HepG2 (cell line): ENCODE results near the gene ANKRD6. TPM values are rescaled to one million over a fixed set of nuclear protein-coding genes. Genes with fewer than 3 reads are reported as not detected.

Experiments
- ATAC-seq: fragments of 200-7000 bp; cut with Tn5 transposase; 3 replicates; pipeline ENCODE4 v1.9.1; 2020; ENCODE audit warnings: mild to moderate bottlenecking, moderate library complexity
- BruUV-seq: library from RNA; stranded (reverse); fragments of 400-500 nt; replicated peaks from 2 replicates; lab custom pipeline; 2021; lab: Mats Ljungman, UMichigan
- CTCF ChIA-PET: fragments of 300-600 bp; formaldehyde crosslinking; extraction: SDS; loops from one replicate; lab custom pipeline; 2021; ENCODE audit warnings: low total read pairs, inconsistent platforms, low intra/inter-chr PET ratio; lab: Yijun Ruan, JAX
- POLR2A ChIA-PET: fragments of 350-600 bp; sonication (Branson Sonifier 250); formaldehyde crosslinking; loops from one replicate; lab custom pipeline; 2020; ENCODE audit warnings: antibody characterized with exemption, inconsistent platforms; lab: Yijun Ruan, JAX
- DNase-seq: peaks from one replicate; pipeline ENCODE4 v3.0.0-alpha.2; 2015; ENCODE audit warnings: low spot score
- FAIRE-seq: peaks from 3 replicates; lab custom pipeline; 2011; peaks lifted over from hg19 to GRCh38; lab: Jason Lieb, UNC
- H2AFZ ChIP-seq: one replicate; pipeline ENCODE4 v1.6.1; 2011; ENCODE audit warnings: low read length, inconsistent platforms
- H3K27ac ChIP-seq: fragments of 300-600 bp; 3 replicates; pipeline ENCODE4 v1.8.0; 2011; ENCODE audit warnings: mixed run types, mild to moderate bottlenecking, mixed read lengths, low read length, inconsistent platforms; ENCODE audit not compliant: insufficient read depth; ENCODE audit errors: extremely low read length
- H3K27me3 ChIP-seq, 2 experiments: fragments of 200-600 bp in 1 of 2; 2 replicates in 1 of 2; 3 replicates in 1 of 2; pipeline versions ENCODE4 v1.6.0 to v1.8.0; 2011; ENCODE audit warnings: low read length in 2 of 2, mild to moderate bottlenecking in 2 of 2, moderate library complexity in 2 of 2, inconsistent platforms in 1 of 2; ENCODE audit not compliant: insufficient read depth in 2 of 2, control insufficient read depth in 1 of 2
- H3K36me3 ChIP-seq, 2 experiments: fragments of 200-600 bp in 1 of 2; replicated peaks in 1 of 2; 2 replicates in 1 of 2; 3 replicates in 1 of 2; pipeline versions ENCODE4 v1.5.1 to v1.8.0; 2011; ENCODE audit warnings: low read length in 2 of 2, inconsistent platforms in 1 of 2; ENCODE audit not compliant: insufficient read depth in 2 of 2, control insufficient read depth in 1 of 2
- H3K4me1 ChIP-seq: 2 replicates; pipeline ENCODE4 v1.5.1; 2012; ENCODE audit warnings: low read length, inconsistent platforms; ENCODE audit not compliant: insufficient read depth
- H3K4me2 ChIP-seq: 2 replicates; pipeline ENCODE4 v1.6.0; 2011; ENCODE audit warnings: low read depth, low read length, inconsistent platforms
- H3K4me3 ChIP-seq, 3 experiments: fragments of 200-600 bp in 1 of 3; sonication (generic), shearing (Covaris generic) in 1 of 3; replicated peaks in 1 of 3; 2 replicates each; pipeline ENCODE4 v1.5.1; 2011 to 2016; ENCODE audit warnings: low read length in 3 of 3, inconsistent platforms in 2 of 3, low read depth in 2 of 3, mild to moderate bottlenecking in 2 of 3, control low read depth in 1 of 3, mixed read lengths in 1 of 3; ENCODE audit not compliant: insufficient read depth in 1 of 3
- H3K79me2 ChIP-seq: one replicate; pipeline ENCODE4 v1.6.1; 2011; ENCODE audit warnings: low read length, inconsistent platforms; ENCODE audit not compliant: insufficient read depth
- H3K9ac ChIP-seq: 2 replicates; pipeline ENCODE4 v1.6.0; 2011; ENCODE audit warnings: mild to moderate bottlenecking, low read depth, low read length, inconsistent platforms; ENCODE audit not compliant: insufficient read depth
- H3K9me3 ChIP-seq: 2 replicates; pipeline ENCODE4 v1.5.1; 2012; ENCODE audit warnings: mild to moderate bottlenecking, low read length
- H4K20me1 ChIP-seq: 2 replicates; pipeline ENCODE4 v1.6.0; 2011; ENCODE audit warnings: inconsistent platforms, mild to moderate bottlenecking, low read length, moderate library complexity; ENCODE audit not compliant: insufficient read depth
- FOSL2 ChIP-seq: sonication (generic); formaldehyde crosslinking; IDR thresholded peaks from 2 replicates; pipeline ENCODE4 v1.4.0; 2020; ENCODE audit warnings: missing genetic modification reagents
- FOXC1 ChIP-seq: sonication (generic); formaldehyde crosslinking; IDR thresholded peaks from 2 replicates; pipeline ENCODE4 v1.8.0; 2022; ENCODE audit warnings: mild to moderate bottlenecking, missing genetic modification reagents, borderline replicate concordance
- HMG20B ChIP-seq: conservative IDR thresholded peaks from 2 replicates; pipeline ENCODE4 v1.6.1; 2016; ENCODE audit warnings: missing genetic modification reagents, missing compliant biosample characterization
- PAF1 ChIP-seq: IDR thresholded peaks from 2 replicates; pipeline ENCODE4 v1.6.1; 2016; ENCODE audit warnings: missing genetic modification reagents, missing compliant biosample characterization
- SP4 ChIP-seq: sonication (generic); formaldehyde crosslinking; IDR thresholded peaks from 2 replicates; pipeline ENCODE4 v1.8.1; 2023; ENCODE audit warnings: mild to moderate bottlenecking, missing genetic modification reagents
- STAG1 ChIP-seq: sonication (generic); formaldehyde crosslinking; IDR thresholded peaks from 2 replicates; pipeline ENCODE4 v1.4.0; 2020; ENCODE audit warnings: missing genetic modification reagents
- WGBS: methylation state at CpG from one replicate; pipeline ENCODE4 v1.1.6; 2017; ENCODE audit warnings: low lambda C conversion rate; 5-methylcytosine and 5-hydroxymethylcytosine counted together
- in situ Hi-C: cut with HindIII; loops from 2 replicates; pipeline ENCODE4 v1.10.0; 2017; ENCODE audit warnings: low pct_unique_long_range_greater_than_20kb; ENCODE audit not compliant: extremely low pct_ligation_motif_present
- intact Hi-C: fragments of 100-400 bp; cut with micrococcal nuclease; formaldehyde crosslinking; loops from one replicate; pipeline ENCODE4 v1.10.0; 2022; ENCODE audit not compliant: unreplicated experiment
- polyA plus RNA-seq, 8 experiments: library from polyadenylated mRNA; depleted of rRNA in 3 of 8; stranded (reverse) in 7 of 8; unstranded in 1 of 8; fragments of >200 nt; fragmentation: Illumina TruSeq in 4 of 8; extraction: Trizol in 4 of 8; gene quantifications; 2 replicates each; pipeline versions ENCODE4 v1.2.1 to v1.2.3, GENCODE V29; 2011 to 2016; ENCODE audit warnings: low read depth in 4 of 8, missing spikeins in 1 of 8, mixed read lengths in 1 of 8; ENCODE audit not compliant: insufficient read depth in 1 of 8
- total RNA-seq, 5 experiments: library from RNA; depleted of rRNA; stranded (reverse); fragments of >200 nt; fragmentation: Illumina TruSeq; extraction: Trizol; gene quantifications; 2 replicates each; pipeline ENCODE4 v1.2.3, GENCODE V29; 2016; ENCODE audit warnings: low read depth in 1 of 5

ANKRD6 gene
- total and polyA plus RNA-seq, 2 of the 13 experiments (the other 11 are each of a cell fraction or from before 2014, with no cell fraction given) = 0.18 to 0.36 TPM

DNA sequence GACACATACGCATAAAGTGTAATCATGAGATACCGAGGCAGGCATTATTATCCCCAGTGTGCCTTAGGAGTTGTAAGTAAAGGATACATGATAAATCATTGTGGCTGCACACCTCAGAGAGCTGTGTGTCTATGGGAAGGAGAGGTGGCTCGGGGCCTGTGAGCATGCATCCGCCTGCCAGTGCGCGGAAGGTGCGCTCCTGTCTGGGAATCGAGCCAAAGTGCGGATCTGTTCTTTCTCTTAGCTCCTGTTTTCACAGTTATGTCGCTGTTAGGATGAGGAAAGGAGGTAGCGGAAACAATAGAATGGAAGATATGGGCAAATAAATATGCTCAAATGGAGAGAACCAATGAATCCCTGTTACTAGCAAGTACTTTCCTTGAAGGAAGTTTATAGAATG is 98.0 kb downstream of the ANKRD6 start:
- 79% methylated on average over 11 of the region's 11 CpGs for WGBS
- Histone ChIP-seq H2AFZ (no peak overlapping the region), H3K27me3 (no peaks in the 10 kb centered on the region), H3K4me3 (no peak overlapping the region), H3K79me2 (no peaks in the 10 kb centered on the region), H3K27ac (no peak overlapping the region), H3K36me3 (no peaks in the 10 kb centered on the region), H3K9ac (no peak overlapping the region), H3K9me3 (no peaks in the 10 kb centered on the region), H3K4me2 (no peak overlapping the region), H4K20me1 (no peaks in the 10 kb centered on the region), H3K4me1 (no peaks in the 10 kb centered on the region)
- TF ChIP-seq FOXC1 (CRISPR knock-in tag) (no peak), PAF1 (no peak), FOSL2 (CRISPR knock-in tag) (no peak), HMG20B (CRISPR knock-in tag) (no peak)
- ChIA-PET CTCF (no interaction called here), POLR2A (no interaction called here)
- no peak for FAIRE-seq
- BruUV-seq = no TSS peak
- no peak for DNase-seq
- intact Hi-C loops (no loop called here), in situ Hi-C loops (no loop called here)
- no peak for ATAC-seq

DNA sequence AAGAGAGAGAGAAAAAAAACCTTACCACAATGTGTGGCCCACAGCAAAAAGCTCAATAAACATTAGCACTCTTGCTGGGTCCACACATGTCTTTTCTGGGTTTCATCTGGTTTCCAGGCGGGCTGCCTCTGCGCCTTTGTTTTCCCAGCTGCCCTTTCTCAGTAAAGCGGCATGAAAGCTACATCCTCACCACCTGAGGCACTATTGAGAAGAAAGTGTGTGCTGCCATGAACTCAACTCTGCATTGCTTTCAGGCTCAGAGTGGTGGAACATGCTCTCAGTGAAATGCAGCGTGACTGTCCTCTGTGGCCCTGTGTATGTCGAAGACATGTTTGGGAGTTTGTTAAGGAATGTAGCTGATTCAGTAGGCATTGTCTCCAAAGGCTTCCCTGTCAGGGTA is 103.3 kb downstream of the ANKRD6 start:
- ChIA-PET CTCF (no interaction called here), POLR2A (no interaction called here)
- Histone ChIP-seq H3K4me2 (no peak overlapping the region), H4K20me1 (no peaks in the 10 kb centered on the region), H3K9ac (no peak overlapping the region), H2AFZ (no peak overlapping the region), H3K36me3 (no peaks in the 10 kb centered on the region), H3K4me3 (no peak overlapping the region), H3K27ac (no peak overlapping the region), H3K9me3 (no peaks in the 10 kb centered on the region), H3K4me1 (no peaks in the 10 kb centered on the region), H3K79me2 (no peaks in the 10 kb centered on the region), H3K27me3 (no peaks in the 10 kb centered on the region)
- WGBS = 58% methylated on average over 5 of the region's 5 CpGs
- in situ Hi-C loops = no loop called here
- no TSS peak for BruUV-seq
- TF ChIP-seq STAG1 (CRISPR knock-in tag) (peak; percentile 4; the same call in 1 of the 2 replicates), SP4 (no peak)
- ATAC-seq = peak; percentile 60; the same call in 2 of the 3 replicates
- intact Hi-C loops = no loop called here
- no peak for DNase-seq
- no peak for FAIRE-seq
